CD8-positive, alpha-beta memory T cell (primary cell): Measurements from ENCODE around the gene KAT7. TPM values are rescaled to one million over a fixed set of nuclear protein-coding genes. Genes with fewer than 3 reads are reported as not detected.

Experiments used
- CTCF ChIA-PET: fragments of 350-600 bp; sonication (Branson Sonifier 250); formaldehyde crosslinking; loops from one replicate; lab custom pipeline; 2021; ENCODE audit warnings: antibody characterized with exemption; lab: Charles Lee
- POLR2A ChIA-PET: fragments of 350-600 bp; sonication (Branson Sonifier 250); formaldehyde crosslinking; loops from one replicate; lab custom pipeline; 2021; ENCODE audit warnings: antibody characterized with exemption; lab: Charles Lee
- DNase-seq, 5 donors: peaks; one replicate each; pipeline versions ENCODE4 v3.0.0 to v3.0.0-alpha.2; 2020 to 2022; ENCODE audit warnings: mixed read lengths in 1 of 5
- H3K27ac ChIP-seq: one replicate; pipeline ENCODE4 v1.7.0; 2013; ENCODE audit warnings: low read depth, mild to moderate bottlenecking, low read length, moderate library complexity
- H3K27me3 ChIP-seq: 2 replicates; pipeline ENCODE4 v1.7.0; 2013; ENCODE audit warnings: low read length, mild to moderate bottlenecking; ENCODE audit not compliant: insufficient read depth, poor library complexity, severe bottlenecking
- H3K36me3 ChIP-seq: 2 replicates; pipeline ENCODE4 v1.7.0; 2013; ENCODE audit warnings: mild to moderate bottlenecking, low read length, moderate library complexity; ENCODE audit not compliant: insufficient read depth
- H3K4me1 ChIP-seq: 2 replicates; pipeline ENCODE4 v1.7.0; 2013; ENCODE audit warnings: mild to moderate bottlenecking, low read length, moderate library complexity; ENCODE audit not compliant: insufficient read depth
- H3K4me3 ChIP-seq: 2 replicates; pipeline ENCODE4 v1.7.0; 2013; ENCODE audit warnings: mild to moderate bottlenecking, low read length
- H3K9me3 ChIP-seq: 2 replicates; pipeline ENCODE4 v1.7.0; 2013; ENCODE audit warnings: mild to moderate bottlenecking, low read length
- H3K27ac Mint-ChIP-seq, 8 donors: one replicate each; pipeline ENCODE4 v1.8.0; 2020 to 2021; ENCODE audit warnings: mixed read lengths in 8 of 8, mild to moderate bottlenecking in 6 of 8, inconsistent platforms in 3 of 8, moderate library complexity in 3 of 8
- H3K27me3 Mint-ChIP-seq, 2 donors: one replicate each; pipeline ENCODE4 v1.8.0; 2020 to 2021; ENCODE audit warnings: mixed read lengths in 2 of 2, mild to moderate bottlenecking in 1 of 2, moderate library complexity in 1 of 2
- H3K36me3 Mint-ChIP-seq, 3 donors: one replicate each; pipeline ENCODE4 v1.8.0; 2020 to 2021; ENCODE audit warnings: mixed read lengths in 3 of 3, inconsistent platforms in 1 of 3, mild to moderate bottlenecking in 1 of 3
- H3K4me1 Mint-ChIP-seq, 3 donors: one replicate each; pipeline ENCODE4 v1.8.0; 2020 to 2021; ENCODE audit warnings: mixed read lengths in 3 of 3, inconsistent platforms in 1 of 3, mild to moderate bottlenecking in 1 of 3
- H3K4me3 Mint-ChIP-seq, 7 donors: one replicate each; pipeline ENCODE4 v1.8.0; 2020 to 2021; ENCODE audit warnings: mixed read lengths in 7 of 7, mild to moderate bottlenecking in 6 of 7, moderate library complexity in 4 of 7, inconsistent platforms in 2 of 7
- H3K9me3 Mint-ChIP-seq, 5 donors: one replicate each; pipeline ENCODE4 v1.8.0; 2020 to 2022; ENCODE audit warnings: mixed read lengths in 5 of 5, mild to moderate bottlenecking in 3 of 5, moderate library complexity in 2 of 5, inconsistent platforms in 1 of 5
- polyA plus RNA-seq: library from polyadenylated mRNA; unstranded; fragments of 300-500 nt; fragmentation: Illumina TruSeq; gene quantifications from one replicate; pipeline ENCODE4 v1.2.3, GENCODE V29; 2021
- total RNA-seq, 2 experiments: library from RNA; stranded (reverse); gene quantifications; one replicate each; pipeline ENCODE4 v1.2.3, GENCODE V29; 2021

The KAT7 gene
- total and polyA plus RNA-seq, 3 experiments from 2014 or later, result 58.1 to 75.8 (median 66.1) TPM

DNA sequence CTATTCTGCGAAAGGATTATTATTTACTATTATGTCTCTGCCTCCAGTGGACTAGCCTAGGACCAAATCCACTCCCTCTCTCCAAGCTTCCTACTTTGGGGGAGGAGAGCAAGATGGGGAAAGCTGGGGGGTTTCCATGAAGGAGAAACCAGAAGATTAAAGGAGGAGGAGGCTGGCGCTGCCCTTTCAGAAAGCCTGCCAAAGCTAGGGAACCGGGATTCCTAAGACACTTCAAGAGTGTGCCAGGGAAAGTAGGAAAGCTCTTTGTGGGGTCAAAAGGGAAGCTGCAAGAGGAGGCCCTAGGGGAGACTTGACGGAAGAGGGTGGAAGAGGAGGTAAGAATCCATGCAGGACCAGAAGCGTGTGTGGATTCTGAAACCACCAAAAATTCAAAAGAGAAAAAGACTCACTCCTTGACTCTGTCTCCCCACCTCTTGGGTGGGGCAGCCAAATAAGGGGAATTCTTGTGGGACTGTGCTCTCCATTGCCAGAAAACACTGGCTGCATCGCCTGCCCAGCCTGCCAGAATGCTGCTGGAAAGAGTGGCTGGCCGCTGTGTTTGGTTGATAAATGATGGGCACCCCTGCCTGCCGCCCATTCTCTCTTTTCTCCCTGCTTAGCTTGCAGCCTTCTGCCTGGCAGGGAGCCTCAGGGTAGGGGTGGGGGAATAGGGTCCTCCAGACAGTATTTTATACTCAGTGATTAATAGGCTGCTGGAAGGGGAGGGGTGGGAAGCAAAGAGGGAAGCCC is 11.8 kb upstream of the KAT7 start:
- H3K27ac ChIP-seq, result no peak overlapping the region
- POLR2A ChIA-PET, result interaction anchor here (0.7 to 0.8 kb wide), 2 partner anchors 60 to 68 kb away, joined by 4 read pairs; no protein-coding TSS in a partner anchor
- H3K9me3 Mint-ChIP-seq, result no peaks in the 10 kb centered on the region
- CTCF ChIA-PET, result interaction anchor here (0.9 to 3.0 kb wide), 4 partner anchors 11 to 206 kb away, joined by 3 to 15 read pairs (median 4); partner anchors contain the start of genes KAT7 and SLC35B1
- peaks cover 0 to 4% of the 10 kb centered on the region in 2 donors for H3K27me3 Mint-ChIP-seq
- no peaks in the 10 kb centered on the region for H3K4me1 ChIP-seq
- H3K36me3 Mint-ChIP-seq, result no peaks in the 10 kb centered on the region
- H3K4me3 Mint-ChIP-seq, result no peak overlapping the region
- H3K27ac Mint-ChIP-seq, result no peak overlapping the region
- no peak for DNase-seq
- H3K27me3 ChIP-seq, result no peaks in the 10 kb centered on the region
- no peak overlapping the region for H3K4me3 ChIP-seq
- peaks cover 7 to 9% (median 8%) of the 10 kb centered on the region in 3 donors for H3K4me1 Mint-ChIP-seq
- H3K9me3 ChIP-seq, result no peaks in the 10 kb centered on the region
- H3K36me3 ChIP-seq, result no peaks in the 10 kb centered on the region

- H3K27me3 ChIP-seq, result no peaks in the 10 kb centered on the region
- peaks cover 7 to 9% (median 8%) of the 10 kb centered on the region in 3 donors for H3K4me1 Mint-ChIP-seq
- H3K4me3 Mint-ChIP-seq, result no peak overlapping the region
- no peaks in the 10 kb centered on the region for H3K9me3 Mint-ChIP-seq
- no peaks in the 10 kb centered on the region for H3K9me3 ChIP-seq
- H3K36me3 Mint-ChIP-seq, result no peaks in the 10 kb centered on the region
- CTCF ChIA-PET, result interaction anchor here (0.9 to 3.0 kb wide), 5 partner anchors 11 to 207 kb away, joined by 3 to 15 read pairs (median 5); no protein-coding TSS in a partner anchor
- POLR2A ChIA-PET, result no interaction called here
- no peak overlapping the region for H3K27ac ChIP-seq
- no peak overlapping the region for H3K27ac Mint-ChIP-seq
- no peaks in the 10 kb centered on the region for H3K36me3 ChIP-seq
- no peak for DNase-seq
- no peak overlapping the region for H3K4me3 ChIP-seq
- H3K27me3 Mint-ChIP-seq, result peaks cover 0 to 4% of the 10 kb centered on the region in 2 donors
- no peaks in the 10 kb centered on the region for H3K4me1 ChIP-seq
These were observed 10.9 kb upstream of the KAT7 start for GRCh38 chr17:49777563-49777962.

GRCh38 chr17:49779156-49779738 is 9.2 kb upstream of the KAT7 start:
- Histone ChIP-seq H3K27me3 (no peaks in the 10 kb centered on the region), H3K9me3 (no peaks in the 10 kb centered on the region), H3K4me1 (no peaks in the 10 kb centered on the region), H3K36me3 (no peaks in the 10 kb centered on the region), H3K4me3 (no peak overlapping the region), H3K27ac (no peak overlapping the region)
- CTCF ChIA-PET, result interaction anchor here (0.7 to 3.0 kb wide), 6 partner anchors 9 to 209 kb away, joined by 3 to 15 read pairs (median 7); partner anchors contain the start of genes FAM117A and SLC35B1
- Mint-ChIP-seq H3K27ac (no peak overlapping the region), H3K4me3 (peak overlapping the region in 1 of 7 donors; percentile 14), H3K9me3 (no peaks in the 10 kb centered on the region), H3K36me3 (no peaks in the 10 kb centered on the region), H3K4me1 (peaks cover 7 to 9% (median 8%) of the 10 kb centered on the region in 3 donors), H3K27me3 (peaks cover 0 to 4% of the 10 kb centered on the region in 2 donors)
- POLR2A ChIA-PET, result interaction anchor here (1.6 kb wide), 1 partner anchor 71 kb away, joined by 3 read pairs; no protein-coding TSS in a partner anchor
- no peak for DNase-seq

DNA sequence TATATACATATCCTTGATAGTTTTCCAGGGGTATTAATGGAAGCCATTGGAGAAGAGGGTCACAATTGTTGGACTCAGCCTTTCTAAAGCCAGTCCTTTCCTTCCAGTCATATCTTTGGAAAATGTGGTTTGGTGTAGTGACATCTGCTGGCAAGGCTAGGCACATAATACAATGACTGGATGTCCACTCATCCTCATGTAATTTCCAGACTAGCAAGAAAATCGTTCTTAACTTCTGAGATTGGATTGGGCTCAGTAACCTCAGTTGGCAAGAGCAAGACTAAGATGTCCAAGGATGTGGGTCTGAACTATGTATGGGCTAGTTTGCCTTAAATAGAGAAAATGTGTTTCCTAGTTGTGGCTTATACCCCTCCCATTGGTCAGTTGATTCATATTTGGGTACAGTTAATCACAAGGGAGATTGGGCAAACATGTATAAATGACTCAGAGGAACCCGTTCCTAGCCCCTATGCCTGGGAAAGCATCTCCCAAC is 8.7 kb upstream of the KAT7 start:
- H3K27ac ChIP-seq, result no peak overlapping the region
- H3K9me3 Mint-ChIP-seq, result no peaks in the 10 kb centered on the region
- ChIA-PET CTCF (interaction anchor here (0.7 to 3.0 kb wide), 6 partner anchors 8 to 209 kb away, joined by 3 to 15 read pairs (median 7); partner anchors contain the start of genes FAM117A and SLC35B1), POLR2A (interaction anchor here (1.6 kb wide), 1 partner anchor 71 kb away, joined by 3 read pairs; no protein-coding TSS in a partner anchor)
- no peak overlapping the region for H3K4me3 ChIP-seq
- H3K36me3 Mint-ChIP-seq, result no peaks in the 10 kb centered on the region
- peak overlapping the region in 1 of 8 donors; percentile 43 for H3K27ac Mint-ChIP-seq
- DNase-seq, result peak in 1 of 5 donors; percentile 13
- H3K36me3 ChIP-seq, result no peaks in the 10 kb centered on the region
- H3K27me3 Mint-ChIP-seq, result peaks cover 0 to 4% of the 10 kb centered on the region in 2 donors
- H3K4me1 ChIP-seq, result no peaks in the 10 kb centered on the region
- no peaks in the 10 kb centered on the region for H3K9me3 ChIP-seq
- peaks cover 7 to 9% (median 8%) of the 10 kb centered on the region in 3 donors for H3K4me1 Mint-ChIP-seq
- no peaks in the 10 kb centered on the region for H3K27me3 ChIP-seq
- H3K4me3 Mint-ChIP-seq, result no peak overlapping the region

DNA sequence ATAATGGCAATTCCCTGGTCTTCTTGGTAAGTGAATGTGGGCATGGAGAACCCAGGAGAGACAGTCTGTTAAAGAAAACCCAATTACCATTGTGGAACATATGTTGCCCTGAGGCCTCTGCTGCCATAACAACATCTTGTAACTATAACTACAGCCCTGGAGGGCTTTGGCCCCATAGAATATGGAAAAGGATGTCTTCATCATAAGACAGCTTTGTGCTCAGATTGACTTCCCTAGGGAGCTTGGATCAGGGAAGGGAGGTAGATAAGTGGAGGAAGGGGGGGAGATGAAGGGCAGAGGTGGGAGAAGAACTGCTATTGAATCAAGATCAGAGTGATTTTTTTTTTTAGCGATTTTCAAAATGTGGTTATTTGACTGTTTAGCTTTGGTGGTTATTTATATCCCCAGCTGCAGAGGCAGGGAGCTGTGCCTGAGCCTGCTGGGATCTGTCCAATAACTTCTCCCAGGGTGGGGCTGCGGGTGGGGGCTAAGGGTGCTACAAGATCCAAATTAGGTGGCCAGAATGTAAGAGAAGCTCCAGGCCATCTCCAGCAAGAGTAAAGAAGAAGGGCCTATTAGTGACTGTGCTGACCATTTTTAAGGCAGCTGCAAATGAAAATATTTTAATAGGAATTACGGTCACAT is 5.3 kb upstream of the KAT7 start:
- ChIA-PET POLR2A (interaction anchor here (0.6 kb wide), 2 partner anchors 106 to 638 kb away, joined by 3 to 4 read pairs; no protein-coding TSS in a partner anchor), CTCF (interaction anchor here (1.1 kb wide), 1 partner anchor 68 kb away, joined by 4 read pairs; no protein-coding TSS in a partner anchor)
- H3K4me1 Mint-ChIP-seq, result peaks cover 17 to 21% (median 20%) of the 10 kb centered on the region in 3 donors
- H3K27ac Mint-ChIP-seq, result peak overlapping the region in 1 of 8 donors; percentile 12
- H3K4me1 ChIP-seq, result peaks cover 8% of the 10 kb centered on the region
- H3K9me3 ChIP-seq, result no peaks in the 10 kb centered on the region
- no peak for DNase-seq
- H3K36me3 Mint-ChIP-seq, result peaks cover 0 to 1% (median 0%) of the 10 kb centered on the region in 3 donors
- H3K27me3 Mint-ChIP-seq, result no peaks in the 10 kb centered on the region
- no peak overlapping the region for H3K4me3 Mint-ChIP-seq
- H3K27ac ChIP-seq, result no peak overlapping the region
- H3K36me3 ChIP-seq, result no peaks in the 10 kb centered on the region
- no peaks in the 10 kb centered on the region for H3K27me3 ChIP-seq
- no peak overlapping the region for H3K4me3 ChIP-seq
- no peaks in the 10 kb centered on the region for H3K9me3 Mint-ChIP-seq

GRCh38 chr17:49783791-49784190 is 4.7 kb upstream of the KAT7 start:
- Histone ChIP-seq H3K4me3 (no peak overlapping the region), H3K4me1 (peaks cover 8% of the 10 kb centered on the region), H3K36me3 (no peaks in the 10 kb centered on the region), H3K27ac (no peak overlapping the region), H3K9me3 (no peaks in the 10 kb centered on the region), H3K27me3 (no peaks in the 10 kb centered on the region)
- Mint-ChIP-seq H3K9me3 (no peaks in the 10 kb centered on the region), H3K4me3 (no peak overlapping the region), H3K27ac (peak overlapping the region in 1 of 8 donors; percentile 49), H3K36me3 (peaks cover 0 to 5% (median 0%) of the 10 kb centered on the region in 3 donors), H3K27me3 (no peaks in the 10 kb centered on the region), H3K4me1 (peaks cover 17 to 22% (median 21%) of the 10 kb centered on the region in 3 donors)
- no peak for DNase-seq
- POLR2A ChIA-PET, result interaction anchor here (0.6 kb wide), 2 partner anchors 107 to 637 kb away, joined by 3 to 4 read pairs; no protein-coding TSS in a partner anchor
- CTCF ChIA-PET, result interaction anchor here (1.1 kb wide), 1 partner anchor 68 kb away, joined by 4 read pairs; no protein-coding TSS in a partner anchor

GRCh38 chr17:49784636-49785035 is 3.8 kb upstream of the KAT7 start:
- Histone ChIP-seq H3K4me1 (peaks cover 13% of the 10 kb centered on the region), H3K4me3 (no peak overlapping the region), H3K9me3 (no peaks in the 10 kb centered on the region), H3K27me3 (no peaks in the 10 kb centered on the region), H3K27ac (no peak overlapping the region), H3K36me3 (no peaks in the 10 kb centered on the region)
- peaks cover 0 to 13% (median 0%) of the 10 kb centered on the region in 3 donors for H3K36me3 Mint-ChIP-seq
- peak overlapping the region in 1 of 8 donors; percentile 49 for H3K27ac Mint-ChIP-seq
- DNase-seq, result no peak
- H3K27me3 Mint-ChIP-seq, result no peaks in the 10 kb centered on the region
- H3K4me1 Mint-ChIP-seq, result peaks cover 20 to 23% (median 23%) of the 10 kb centered on the region in 3 donors
- no peak overlapping the region for H3K4me3 Mint-ChIP-seq
- ChIA-PET CTCF (no interaction called here), POLR2A (interaction anchor here (1.1 kb wide), 1 partner anchor 20 kb away, joined by 3 read pairs; no protein-coding TSS in a partner anchor)
- no peaks in the 10 kb centered on the region for H3K9me3 Mint-ChIP-seq
